NCI-H2171 treated with DMSO at 0.1 percent for 48 hours (cell line): Measurements from ENCODE around the gene SPATA31A5.
"Not testable (repeated sequence)": the region's sequence is repeated elsewhere in the genome, so short reads cannot be mapped to it uniquely, and the experiment has no call there.

Experiments used
- DNase-seq: peaks from one replicate; lab custom pipeline; 2025; lab: John Stamatoyannopoulos, UW

SPATA31A5 gene

DNA sequence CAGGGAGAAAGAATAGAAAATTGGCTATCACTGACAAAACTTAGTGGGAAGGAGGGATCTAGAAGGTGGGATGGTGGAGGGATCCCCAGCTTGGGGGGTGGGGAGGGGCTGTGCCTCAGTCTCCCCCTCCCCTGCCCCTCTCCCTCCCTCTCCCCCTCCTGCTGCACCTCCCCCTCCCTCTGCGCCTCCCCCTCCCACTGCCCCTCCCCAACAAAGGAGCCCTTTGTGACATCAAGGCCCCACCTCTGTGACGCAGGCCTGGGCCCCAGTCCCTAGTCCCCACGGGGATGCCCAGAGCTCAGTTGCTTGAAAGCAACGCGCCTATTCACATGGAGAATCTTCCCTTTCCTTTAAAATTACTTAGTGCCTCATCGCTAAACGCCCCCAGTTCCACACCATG lies at the start of gene SPATA31A5:
Gene SPATA31A5, plus strand, starts transcription at position 301 of the 400 bp plus-strand sequence. Its CDS starts 29 bp downstream, at position 330.
- not testable (repeated sequence) for DNase-seq

DNA sequence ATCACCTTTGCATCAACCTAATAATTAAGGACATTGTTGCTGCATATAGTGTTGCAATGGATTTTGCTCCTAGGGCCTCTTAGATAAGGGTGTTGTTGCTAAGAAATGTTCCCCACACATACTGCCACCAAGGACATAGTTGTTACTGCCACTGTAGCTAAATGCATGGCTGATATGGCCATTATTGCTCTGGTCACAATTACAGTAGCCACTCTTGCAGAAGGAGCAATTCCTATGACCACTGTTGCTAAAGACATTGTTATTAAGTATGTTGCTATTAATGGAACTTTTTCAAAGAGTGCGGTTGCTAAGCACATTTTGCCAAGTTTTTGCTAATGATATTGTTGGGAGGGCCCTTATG lies 48.8 kb downstream of the SPATA31A5 start:
- not testable (repeated sequence) for DNase-seq

DNA sequence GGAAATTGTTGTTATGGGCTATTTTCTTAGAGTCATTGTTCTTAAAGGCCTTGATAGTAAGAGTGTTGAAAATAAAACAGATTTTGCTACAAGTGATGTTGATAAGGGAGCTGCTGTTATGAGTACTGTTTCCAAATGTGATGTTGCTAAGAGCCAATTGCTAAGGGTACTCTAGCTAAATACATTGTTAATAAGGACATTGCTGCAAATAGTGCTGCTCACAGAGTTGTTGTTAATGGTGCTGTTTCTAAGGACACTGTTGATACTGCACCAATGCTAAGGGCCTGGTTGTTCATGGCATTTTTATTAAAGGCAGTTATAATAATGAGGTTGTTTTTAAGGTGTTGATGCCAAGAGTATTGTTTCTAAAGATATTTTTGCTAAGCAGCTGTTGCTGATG lies 52.2 kb downstream of the SPATA31A5 start:
- DNase-seq, result not testable (repeated sequence)
